ENCODE measurements around the gene DPT.

Gene DPT

GRCh38 chr1:168726719-168727118, 2.3 kb downstream of the DPT start:
- TF ChIP-seq POLR2A (IDR thresholded peaks at IDR 0.05; ENCODE audit: low read length) (no peak), GATA1 (IDR thresholded peaks at IDR 0.05; ENCODE audit: low read depth, low read length) (no peak)
- DNase-seq = no peak

- no peak for DNase-seq
Observed at GRCh38 chr1:168726281-168726680, 2.7 kb downstream of the DPT start.

GRCh38 chr1:168725831-168726230, 3.2 kb downstream of the DPT start:
- no peak for DNase-seq
- no peak for TF ChIP-seq GATA1 (IDR thresholded peaks at IDR 0.05; ENCODE audit: low read depth, low read length)
- no peak for TF ChIP-seq POLR2A (IDR thresholded peaks at IDR 0.05; ENCODE audit: low read length)

More at GRCh38 chr1:168726281-168726680, 2.7 kb downstream of the DPT start:
- TF ChIP-seq GATA1 (IDR thresholded peaks at IDR 0.05; ENCODE audit: low read depth, low read length) (no peak), POLR2A (IDR thresholded peaks at IDR 0.05; ENCODE audit: low read length) (no peak)

- DNase-seq = no peak
- TF ChIP-seq POLR2A (IDR thresholded peaks at IDR 0.05; ENCODE audit: low read length) (no peak), GATA1 (IDR thresholded peaks at IDR 0.05; ENCODE audit: low read depth, low read length) (no peak)
Observed at GRCh38 chr1:168725060-168725459, 3.9 kb downstream of the DPT start.

GRCh38 chr1:168723000-168723399, 6.0 kb downstream of the DPT start:
- DNase-seq = no peak
- TF ChIP-seq POLR2A (IDR thresholded peaks at IDR 0.05; ENCODE audit: low read length) (no peak), GATA1 (IDR thresholded peaks at IDR 0.05; ENCODE audit: low read depth, low read length) (no peak)

- no peak for TF ChIP-seq GATA1 (IDR thresholded peaks at IDR 0.05; ENCODE audit: low read depth, low read length)
- TF ChIP-seq POLR2A (IDR thresholded peaks at IDR 0.05; ENCODE audit: low read length) = no peak
Observed at GRCh38 chr1:168720839-168721238, 8.2 kb downstream of the DPT start.

GRCh38 chr1:168719306-168720111, 9.5 kb downstream of the DPT start:
- no peak for DNase-seq
- TF ChIP-seq POLR2A (IDR thresholded peaks at IDR 0.05; ENCODE audit: low read length) = no peak
- no peak for TF ChIP-seq GATA1 (IDR thresholded peaks at IDR 0.05; ENCODE audit: low read depth, low read length)

More at GRCh38 chr1:168720839-168721238, 8.2 kb downstream of the DPT start:
- peak in 1 of 2 experiments; percentile 6 for DNase-seq

- no peak for DNase-seq
Observed at GRCh38 chr1:168717906-168718891, 10.8 kb downstream of the DPT start.

GRCh38 chr1:168714012-168714411, 15.0 kb downstream of the DPT start:
- DNase-seq = no peak
- TF ChIP-seq POLR2A (IDR thresholded peaks at IDR 0.05; ENCODE audit: low read length) = no peak
- no peak for TF ChIP-seq GATA1 (IDR thresholded peaks at IDR 0.05; ENCODE audit: low read depth, low read length)

More at GRCh38 chr1:168717906-168718891, 10.8 kb downstream of the DPT start:
- no peak for TF ChIP-seq POLR2A (IDR thresholded peaks at IDR 0.05; ENCODE audit: low read length)
- no peak for TF ChIP-seq GATA1 (IDR thresholded peaks at IDR 0.05; ENCODE audit: low read depth, low read length)

- TF ChIP-seq POLR2A (IDR thresholded peaks at IDR 0.05; ENCODE audit: low read length) (no peak), GATA1 (IDR thresholded peaks at IDR 0.05; ENCODE audit: low read depth, low read length) (no peak)
- no peak for DNase-seq
Observed at GRCh38 chr1:168709405-168710363, 19.3 kb downstream of the DPT start.

- TF ChIP-seq POLR2A (IDR thresholded peaks at IDR 0.05; ENCODE audit: low read length) (no peak), GATA1 (IDR thresholded peaks at IDR 0.05; ENCODE audit: low read depth, low read length) (no peak)
- DNase-seq = peak in 1 of 2 experiments; percentile 73
Observed at GRCh38 chr1:168708698-168709404, 20.2 kb downstream of the DPT start.

GRCh38 chr1:168706391-168706992, 22.5 kb downstream of the DPT start:
- TF ChIP-seq GATA1 (IDR thresholded peaks at IDR 0.05; ENCODE audit: low read depth, low read length) (no peak), POLR2A (IDR thresholded peaks at IDR 0.05; ENCODE audit: low read length) (no peak)
- DNase-seq = no peak
